Psoas muscle (tissue), 8 donors: ENCODE measurements around the gene OR51B2. TPM values are rescaled to one million over a fixed set of nuclear protein-coding genes. Genes with fewer than 3 reads are reported as not detected.

Source experiments
- ATAC-seq, 4 donors: fragments of 200-7000 bp; cut with Tn5 transposase; one replicate each; pipeline ENCODE4 v1.9.1; 2020; ENCODE audit warnings: moderate library complexity in 3 of 4, mild to moderate bottlenecking in 2 of 4
- DNase-seq, 2 donors: peaks; one replicate each; pipeline ENCODE4 v3.0.0-alpha.2; 2020
- H3K27ac ChIP-seq: fragments of 200-600 bp; one replicate; pipeline ENCODE4 v1.8.0; 2022
- H3K27me3 ChIP-seq, 3 donors: fragments of 200-600 bp in 1 of 3; one replicate each; pipeline versions ENCODE4 v1.6.1 to v1.8.0; 2013 to 2022; ENCODE audit warnings: low read length in 2 of 3, mild to moderate bottlenecking in 2 of 3, moderate library complexity in 1 of 3; ENCODE audit not compliant: insufficient read depth in 3 of 3
- H3K36me3 ChIP-seq, 2 donors: fragments of 200-600 bp in 1 of 2; one replicate each; pipeline versions ENCODE4 v1.6.1 to v1.8.0; 2013 to 2022; ENCODE audit warnings: low read depth in 1 of 2, mild to moderate bottlenecking in 1 of 2, moderate library complexity in 1 of 2; ENCODE audit not compliant: insufficient read depth in 1 of 2
- H3K4me1 ChIP-seq: fragments of 200-600 bp; one replicate; pipeline ENCODE4 v1.8.0; 2022
- H3K4me3 ChIP-seq: fragments of 200-600 bp; one replicate; pipeline ENCODE4 v1.8.0; 2022; ENCODE audit warnings: mild to moderate bottlenecking
- H3K9me3 ChIP-seq: fragments of 200-600 bp; one replicate; pipeline ENCODE4 v1.8.0; 2022
- WGBS, 3 donors: extraction: QIAGEN DNeasy Blood & Tissue Kit; methylation state at CpG; one replicate each; pipeline versions ENCODE4 v1.1.6 to v1.1.7; 2013; 5-methylcytosine and 5-hydroxymethylcytosine counted together
- intact Hi-C, 2 donors: fragments of 100-400 bp; cut with DNase I; formaldehyde crosslinking; loops; one replicate each; pipeline versions ENCODE4 v1.11.0 to v1.14.2; 2022
- polyA plus RNA-seq, 3 donors: library from polyadenylated mRNA; stranded (reverse); fragments of 200-250 nt; gene quantifications; one replicate each; pipeline ENCODE4 v1.2.3, GENCODE V29; 2013
- total RNA-seq, 4 donors: library from RNA; stranded (reverse); fragmentation: NEBNext Ultra II Directional in 2 of 4; extraction: Animal tissue kit (Norgen Biotek cat#: 25700) in 2 of 4; gene quantifications; one replicate each; pipeline versions ENCODE4 v1.2.1 to v1.2.4, GENCODE V29; 2021 to 2023
- TF ChIP-seq, protein P1 (sequence below): fragments of 200-600 bp; IDR thresholded peaks from one replicate; pipeline ENCODE4 v1.8.0; 2022; ENCODE audit warnings: antibody characterized with exemption
- donor health status: healthy with polysubstance abuse.
- donor health status: DM: no; HTN: no; CAD: no; lungs with moderate emphysema.
- donor health status: Bipolar disorder and iron deficiency.
- donor health status: healthy.
- donor health status: DM: yes; HTN: yes; CAD: no.
- donor health status: DM: no; HTN: no; CAD: no.
- donor health status: DM: no; HTN: no; CAD: no.
- donor health status: DM: yes; HTN: yes; CAD: no.

Gene OR51B2
- total and polyA plus RNA-seq, 7 donors: not detected

GRCh38 chr11:5351208-5351607, 27.1 kb upstream of the OR51B2 start, which contains the start of gene OR51B6:
Gene OR51B6, plus strand, starts transcription at chr11:5351508. Its CDS starts 0 bp downstream, at chr11:5351508.
- DNase-seq (no peak), ATAC-seq (no peak)
- H3K4me3 ChIP-seq: no peak within 1 kb of the TSS
- H3K36me3 ChIP-seq: no peaks in the 10 kb centered on the region
- H3K27me3 ChIP-seq: no peaks in the 10 kb centered on the region
- H3K9me3 ChIP-seq: no peaks in the 10 kb centered on the region
- H3K4me1 ChIP-seq: no peaks in the 10 kb centered on the region
- TF ChIP-seq, protein P1, sequence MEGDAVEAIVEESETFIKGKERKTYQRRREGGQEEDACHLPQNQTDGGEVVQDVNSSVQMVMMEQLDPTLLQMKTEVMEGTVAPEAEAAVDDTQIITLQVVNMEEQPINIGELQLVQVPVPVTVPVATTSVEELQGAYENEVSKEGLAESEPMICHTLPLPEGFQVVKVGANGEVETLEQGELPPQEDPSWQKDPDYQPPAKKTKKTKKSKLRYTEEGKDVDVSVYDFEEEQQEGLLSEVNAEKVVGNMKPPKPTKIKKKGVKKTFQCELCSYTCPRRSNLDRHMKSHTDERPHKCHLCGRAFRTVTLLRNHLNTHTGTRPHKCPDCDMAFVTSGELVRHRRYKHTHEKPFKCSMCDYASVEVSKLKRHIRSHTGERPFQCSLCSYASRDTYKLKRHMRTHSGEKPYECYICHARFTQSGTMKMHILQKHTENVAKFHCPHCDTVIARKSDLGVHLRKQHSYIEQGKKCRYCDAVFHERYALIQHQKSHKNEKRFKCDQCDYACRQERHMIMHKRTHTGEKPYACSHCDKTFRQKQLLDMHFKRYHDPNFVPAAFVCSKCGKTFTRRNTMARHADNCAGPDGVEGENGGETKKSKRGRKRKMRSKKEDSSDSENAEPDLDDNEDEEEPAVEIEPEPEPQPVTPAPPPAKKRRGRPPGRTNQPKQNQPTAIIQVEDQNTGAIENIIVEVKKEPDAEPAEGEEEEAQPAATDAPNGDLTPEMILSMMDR: no peak
- no peak within 1 kb of the TSS for H3K27ac ChIP-seq
- intact Hi-C loops: no loop called here
- WGBS, 3 donors: 50 to 61% (median 53%) methylated on average over 1 of the region's 1 CpG

GRCh38 chr11:5349550-5349949, 25.5 kb upstream of the OR51B2 start:
- TF ChIP-seq, protein P1: no peak
- no peak overlapping the region for H3K4me3 ChIP-seq
- no peak overlapping the region for H3K27ac ChIP-seq
- no peaks in the 10 kb centered on the region for H3K4me1 ChIP-seq
- H3K27me3 ChIP-seq: no peaks in the 10 kb centered on the region
- H3K36me3 ChIP-seq: no peaks in the 10 kb centered on the region
- intact Hi-C loops: no loop called here
- no peak for DNase-seq
- no peaks in the 10 kb centered on the region for H3K9me3 ChIP-seq
- 23 to 43% (median 26%) methylated on average over 1 of the region's 1 CpG for WGBS, 3 donors
- no peak for ATAC-seq

GRCh38 chr11:5348551-5349194, 24.6 kb upstream of the OR51B2 start:
- no peak for DNase-seq
- WGBS, 3 donors: 29 to 37% (median 29%) methylated on average over 3 of the region's 3 CpGs
- H3K27ac ChIP-seq: no peak overlapping the region
- no peaks in the 10 kb centered on the region for H3K36me3 ChIP-seq
- ATAC-seq: no peak
- no peaks in the 10 kb centered on the region for H3K9me3 ChIP-seq
- intact Hi-C loops: no loop called here
- H3K4me3 ChIP-seq: no peak overlapping the region
- H3K27me3 ChIP-seq: no peaks in the 10 kb centered on the region
- TF ChIP-seq, protein P1: no peak
- H3K4me1 ChIP-seq: no peaks in the 10 kb centered on the region

DNA sequence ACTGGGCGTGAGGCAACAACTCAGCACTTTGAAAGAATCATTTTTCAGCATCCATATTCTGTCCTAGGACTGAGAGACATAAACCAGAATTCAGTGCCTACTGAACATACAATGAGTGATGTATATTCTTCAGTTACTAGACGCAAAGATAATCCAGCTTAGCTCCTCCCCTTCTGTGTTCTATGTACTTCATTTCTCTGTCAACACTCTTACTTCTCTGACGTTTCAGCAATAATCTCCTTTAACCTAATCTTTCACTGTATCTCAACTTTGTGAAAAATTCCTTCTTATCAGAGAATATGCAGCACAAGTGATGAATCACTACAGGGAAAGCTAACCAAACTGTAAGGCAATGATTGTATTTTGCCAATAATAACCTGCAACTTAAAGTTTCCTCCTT, 21.7 kb upstream of the OR51B2 start:
- ATAC-seq: no peak
- WGBS, 3 donors: 62 to 72% (median 65%) methylated on average over 3 of the region's 3 CpGs
- TF ChIP-seq, protein P1: no peak

More for the DNA sequence above, 21.7 kb upstream of the OR51B2 start:
- Histone ChIP-seq H3K27ac (no peak overlapping the region), H3K36me3 (no peaks in the 10 kb centered on the region), H3K4me3 (no peak overlapping the region), H3K27me3 (no peaks in the 10 kb centered on the region), H3K4me1 (no peaks in the 10 kb centered on the region), H3K9me3 (no peaks in the 10 kb centered on the region)
- no peak for DNase-seq
- intact Hi-C loops: no loop called here
